Measurements from ENCODE around the gene THRAP3. TPM values are rescaled to one million over a fixed set of nuclear protein-coding genes. Genes with fewer than 3 reads are reported as not detected.

THRAP3 gene
- total and polyA plus RNA-seq, 2 of the 8 experiments (the other 6 are each of a cell fraction or from before 2014, with no cell fraction given), result 40.2 to 183 TPM

- no peak for FAIRE-seq
- H3K27ac ChIP-seq (ENCODE audit: low read depth, low read length), result no peak overlapping the region
- no peak for DNase-seq (ENCODE audit: low read depth in 1 of 2, low spot score in 2 of 2)
- H4K8ac ChIP-seq (ENCODE audit: extremely low read depth, insufficient read depth, low read length), result no peak overlapping the region
- no peak overlapping the region for H3K14ac ChIP-seq (ENCODE audit: insufficient read length)
- H3K23ac ChIP-seq (ENCODE audit: insufficient read length), result no peak overlapping the region
- ChIA-PET CTCF (ENCODE audit: partially characterized antibody) (interaction anchor here (1.3 to 6.0 kb wide), 4 partner anchors 15 to 150 kb away, joined by 4 to 26 read pairs (median 6); partner anchors contain the start of gene TRAPPC3), POLR2A (ENCODE audit: partially characterized antibody) (interaction anchor here (1.4 kb wide), 1 partner anchor 33 kb away, joined by 3 read pairs; no protein-coding TSS in a partner anchor)
- no peak overlapping the region for H2BK120ac ChIP-seq (replicated peaks; ENCODE audit: low read depth, low read length)
- no peak overlapping the region for H2BK20ac ChIP-seq (ENCODE audit: low read length)
- no peak overlapping the region for H2BK5ac ChIP-seq (ENCODE audit: low read depth, low read length)
- H3K9ac ChIP-seq (replicated peaks in 1 of 4; ENCODE audit: extremely low read depth in 1 of 4, low read depth in 3 of 4, low read length in 3 of 4), result no peak overlapping the region
- H2BK12ac ChIP-seq (ENCODE audit: low read depth, low read length), result no peak overlapping the region
- H2BK15ac ChIP-seq (ENCODE audit: low read length), result no peak overlapping the region
- no peak overlapping the region for H3K18ac ChIP-seq (ENCODE audit: extremely low read depth, low read length)
- H3K56ac ChIP-seq (replicated peaks; ENCODE audit: insufficient read length, low read depth, low read length), result no peak overlapping the region
- no peaks in the 10 kb centered on the region for H3K27me3 ChIP-seq (replicated peaks in 1 of 4; ENCODE audit: control insufficient read depth in 3 of 4, extremely low read depth in 1 of 4, insufficient read depth in 3 of 4, low read length in 3 of 4)
- H4K5ac ChIP-seq (ENCODE audit: insufficient read length, low read depth, low read length), result no peak overlapping the region
- no peaks in the 10 kb centered on the region for H3K4me1 ChIP-seq (replicated peaks in 1 of 4; ENCODE audit: control insufficient read depth in 3 of 4, insufficient read depth in 4 of 4, low read length in 3 of 4)
- peaks cover 0 to 40% of the 10 kb centered on the region in 2 experiments; a peak in 2 of 4 replicates for H3K79me2 ChIP-seq (ENCODE audit: control insufficient read depth in 1 of 2, insufficient read depth in 2 of 2, low read length in 2 of 2)
- 78% methylated on average over 1 of the region's 1 CpG; no CpG with 5 or more reads in 1 of the 2 experiments for WGBS, 2 experiments (ENCODE audit: extremely low coverage in 1 of 2, insufficient coverage in 1 of 2, insufficient read length in 1 of 2, insufficient replicate concordance in 2 of 2, low coverage in 1 of 2, low lambda C conversion rate in 2 of 2, missing lambda C conversion rate in 1 of 2)
- no peak overlapping the region for H2AFZ ChIP-seq (ENCODE audit: low read length)
- H4K91ac ChIP-seq (replicated peaks; ENCODE audit: insufficient read length, low read length), result no peak overlapping the region
- no peak overlapping the region for H3K4ac ChIP-seq (replicated peaks; ENCODE audit: insufficient read length, low read depth, low read length)
- H3K36me3 ChIP-seq (ENCODE audit: control insufficient read depth in 2 of 4, insufficient read depth in 4 of 4, low read length in 3 of 4), result peaks cover 13 to 48% (median 39%) of the 10 kb centered on the region in 4 experiments; a peak in 7 of 8 replicates
- no peaks in the 10 kb centered on the region for H3K9me3 ChIP-seq (ENCODE audit: insufficient read depth in 2 of 2, low read depth in 1 of 2, low read length in 1 of 2)
- no peak overlapping the region for H3K4me2 ChIP-seq (ENCODE audit: insufficient read depth in 1 of 2, low read depth in 2 of 2, low read length in 2 of 2)
- no peaks in the 10 kb centered on the region for H3K79me1 ChIP-seq (ENCODE audit: low read depth, low read length)
- no peak overlapping the region for H2AK5ac ChIP-seq (ENCODE audit: low read depth, low read length)
- H3K4me3 ChIP-seq (ENCODE audit: extremely low read depth in 1 of 4, insufficient read depth in 2 of 4, low read depth in 3 of 4, low read length in 4 of 4), result no peak overlapping the region
- no peaks in the 10 kb centered on the region for H3K23me2 ChIP-seq (ENCODE audit: low read depth, low read length)
- peaks cover 0 to 8% of the 10 kb centered on the region in 2 experiments for H4K20me1 ChIP-seq (replicated peaks in 1 of 2; ENCODE audit: control insufficient read depth in 1 of 2, insufficient read depth in 2 of 2, low read length in 2 of 2)
- TF ChIP-seq POLR2A (IDR thresholded peaks at IDR 0.05; ENCODE audit: control extremely low read depth in 1 of 2, low read depth in 2 of 2, low read length in 2 of 2) (no peak), KDM4A (IDR thresholded peaks at IDR 0.05; ENCODE audit: low read depth, low read length, severe bottlenecking) (no peak), TAF7 (optimal IDR thresholded peaks at IDR 0.05; ENCODE audit: borderline replicate concordance, low read depth, low read length) (no peak), RNF2 (IDR thresholded peaks at IDR 0.05; ENCODE audit: borderline replicate concordance, low read depth, low read length, missing control alignments, poor library complexity, severe bottlenecking) (no peak), TCF12 (IDR thresholded peaks at IDR 0.05; ENCODE audit: low read depth, low read length) (no peak), JUND (IDR thresholded peaks at IDR 0.05; ENCODE audit: low read length) (no peak), YY1 (IDR thresholded peaks at IDR 0.05; ENCODE audit: low read depth, low read length) (no peak), EZH2 (IDR thresholded peaks at IDR 0.05; ENCODE audit: low read depth, low read length, severe bottlenecking) (no peak), SP2 (IDR thresholded peaks at IDR 0.05; ENCODE audit: low read length) (no peak), CHD2 (IDR thresholded peaks at IDR 0.05; ENCODE audit: low read length) (no peak), SP4 (IDR thresholded peaks at IDR 0.05; ENCODE audit: low read length) (no peak), RBBP5 (IDR thresholded peaks at IDR 0.05; ENCODE audit: borderline replicate concordance, low read depth, low read length) (no peak), ZNF274 (IDR thresholded peaks at IDR 0.05; ENCODE audit: borderline replicate concordance, extremely low read depth, low read length) (no peak)
- TF ChIP-seq, protein P1, sequence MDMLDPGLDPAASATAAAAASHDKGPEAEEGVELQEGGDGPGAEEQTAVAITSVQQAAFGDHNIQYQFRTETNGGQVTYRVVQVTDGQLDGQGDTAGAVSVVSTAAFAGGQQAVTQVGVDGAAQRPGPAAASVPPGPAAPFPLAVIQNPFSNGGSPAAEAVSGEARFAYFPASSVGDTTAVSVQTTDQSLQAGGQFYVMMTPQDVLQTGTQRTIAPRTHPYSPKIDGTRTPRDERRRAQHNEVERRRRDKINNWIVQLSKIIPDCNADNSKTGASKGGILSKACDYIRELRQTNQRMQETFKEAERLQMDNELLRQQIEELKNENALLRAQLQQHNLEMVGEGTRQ (IDR thresholded peaks at IDR 0.05; ENCODE audit: low read length), result no peak
These were observed 59.8 kb downstream of the THRAP3 start for GRCh38 chr1:36284061-36284460.

Measured in H1 (cell line).